DMS53 treated with DMSO at 0.1 percent for 48 hours (cell line): ENCODE measurements around the gene ERC2.

Source experiments
- DNase-seq: peaks from one replicate; lab custom pipeline; 2025; ENCODE audit not compliant: unreplicated experiment; lab: John Stamatoyannopoulos, UW

ERC2 gene

GRCh38 chr3:55546866-55547669 is 921.2 kb downstream of the ERC2 start:
- DNase-seq: no peak

GRCh38 chr3:55545995-55546394 is 922.3 kb downstream of the ERC2 start:
- no peak for DNase-seq

- no peak for DNase-seq
Observed at GRCh38 chr3:55544219-55544618, 924.0 kb downstream of the ERC2 start.

- DNase-seq: no peak
Observed at GRCh38 chr3:55543181-55543614, 925.1 kb downstream of the ERC2 start.

- DNase-seq: no peak
Observed at GRCh38 chr3:55541456-55541855, 926.8 kb downstream of the ERC2 start.

- no peak for DNase-seq
Observed at GRCh38 chr3:55541016-55541415, 927.3 kb downstream of the ERC2 start.

GRCh38 chr3:55540579-55540978 is 927.7 kb downstream of the ERC2 start:
- no peak for DNase-seq

- no peak for DNase-seq
Observed at GRCh38 chr3:55538158-55538557, 930.1 kb downstream of the ERC2 start.

- DNase-seq: no peak
Observed at GRCh38 chr3:55537563-55537962, 930.7 kb downstream of the ERC2 start.

- no peak for DNase-seq
Observed at GRCh38 chr3:55537129-55537528, 931.1 kb downstream of the ERC2 start.

GRCh38 chr3:55534876-55535275 is 933.4 kb downstream of the ERC2 start:
- no peak for DNase-seq

- DNase-seq: no peak
Observed at GRCh38 chr3:55532806-55533205, 935.5 kb downstream of the ERC2 start.

GRCh38 chr3:55531321-55531720 is 936.9 kb downstream of the ERC2 start:
- no peak for DNase-seq

GRCh38 chr3:55527361-55527760 is 940.9 kb downstream of the ERC2 start:
- no peak for DNase-seq

GRCh38 chr3:55526332-55527030 is 941.8 kb downstream of the ERC2 start:
- peak; percentile 62 for DNase-seq

- no peak for DNase-seq
Observed at GRCh38 chr3:55525436-55525835, 942.8 kb downstream of the ERC2 start.

- no peak for DNase-seq
Observed at GRCh38 chr3:55524565-55525244, 943.6 kb downstream of the ERC2 start.

GRCh38 chr3:55523471-55523870 is 944.8 kb downstream of the ERC2 start:
- no peak for DNase-seq

GRCh38 chr3:55521738-55522421 is 946.4 kb downstream of the ERC2 start:
- DNase-seq: no peak

- DNase-seq: no peak
Observed at GRCh38 chr3:55521064-55521737, 947.1 kb downstream of the ERC2 start.

- DNase-seq: no peak
Observed at GRCh38 chr3:55519019-55519418, 949.2 kb downstream of the ERC2 start.
